Esophagus squamous epithelium (tissue), 4 donors: ENCODE data around the gene MLH1.

Source experiments
- CTCF ChIP-seq, 6 experiments: fragments of 450-650 bp in 4 of 6; fragments of 200-600 bp in 2 of 6; sonication (generic) in 2 of 6; IDR thresholded peaks; one replicate each; pipeline ENCODE4 v1.5.1; 2016 to 2019; ENCODE audit warnings: antibody characterized with exemption in 6 of 6, mild to moderate bottlenecking in 4 of 6, moderate library complexity in 4 of 6
- POLR2A ChIP-seq, 4 donors: fragments of 450-650 bp; IDR thresholded peaks; one replicate each; pipeline ENCODE4 v1.6.1; 2017; ENCODE audit warnings: antibody characterized with exemption in 4 of 4, mild to moderate bottlenecking in 4 of 4, moderate library complexity in 3 of 4

- TF ChIP-seq CTCF (IDR thresholded peaks at IDR 0.05) (no peak), POLR2A (IDR thresholded peaks at IDR 0.05) (no peak)
Observed at GRCh38 chr3:37096975-37097374, 103.7 kb downstream of the MLH1 start.
